ENCODE measurements around the gene C17orf50.
"Not testable (repeated sequence)": the region's sequence is repeated elsewhere in the genome, so short reads cannot be mapped to it uniquely, and the experiment has no call there.

Gene C17orf50

GRCh38 chr17:35734396-35734795, 26.3 kb upstream of the C17orf50 start:
- no peak for DNase-seq (ENCODE audit: low read depth)

GRCh38 chr17:35735036-35735805, 25.5 kb upstream of the C17orf50 start:
- DNase-seq (ENCODE audit: low read depth): no peak

- no peak for DNase-seq (ENCODE audit: low read depth)
Observed at GRCh38 chr17:35736236-35736635, 24.5 kb upstream of the C17orf50 start.

- DNase-seq (ENCODE audit: low read depth): no peak
Observed at GRCh38 chr17:35738519-35739133, 22.1 kb upstream of the C17orf50 start.

- DNase-seq (ENCODE audit: low read depth): no peak
Observed at GRCh38 chr17:35740216-35740615, 20.5 kb upstream of the C17orf50 start.

- DNase-seq (ENCODE audit: low read depth): no peak
Observed at GRCh38 chr17:35740997-35741931, 19.4 kb upstream of the C17orf50 start.

GRCh38 chr17:35742496-35742895, 18.2 kb upstream of the C17orf50 start:
- DNase-seq (ENCODE audit: low read depth): no peak

- no peak for DNase-seq (ENCODE audit: low read depth)
Observed at GRCh38 chr17:35742896-35743477, 17.7 kb upstream of the C17orf50 start.

- DNase-seq (ENCODE audit: low read depth): no peak
Observed at GRCh38 chr17:35743626-35744328, 16.9 kb upstream of the C17orf50 start.

- no peak for DNase-seq (ENCODE audit: low read depth)
Observed at GRCh38 chr17:35744830-35745229, 15.9 kb upstream of the C17orf50 start.

GRCh38 chr17:35745246-35745645, 15.4 kb upstream of the C17orf50 start:
- no peak for DNase-seq (ENCODE audit: low read depth)

- DNase-seq (ENCODE audit: low read depth): no peak
Observed at GRCh38 chr17:35745749-35746320, 14.9 kb upstream of the C17orf50 start.

GRCh38 chr17:35747540-35748017, 13.1 kb upstream of the C17orf50 start:
- peak; percentile 58 for DNase-seq (ENCODE audit: low read depth)

GRCh38 chr17:35748341-35748841, 12.3 kb upstream of the C17orf50 start:
- no peak for DNase-seq (ENCODE audit: low read depth)

GRCh38 chr17:35748979-35749378, 11.7 kb upstream of the C17orf50 start:
- no peak for DNase-seq (ENCODE audit: low read depth)

- no peak for DNase-seq (ENCODE audit: low read depth)
Observed at GRCh38 chr17:35749560-35750412, 10.9 kb upstream of the C17orf50 start.

- DNase-seq (ENCODE audit: low read depth): no peak
Observed at GRCh38 chr17:35750526-35751395, 9.9 kb upstream of the C17orf50 start.

GRCh38 chr17:35751541-35751940, 9.1 kb upstream of the C17orf50 start:
- DNase-seq (ENCODE audit: low read depth): not testable (repeated sequence)

- no peak for DNase-seq (ENCODE audit: low read depth)
Observed at GRCh38 chr17:35752471-35752870, 8.2 kb upstream of the C17orf50 start.
